ENCODE measurements around the gene USP43.

USP43 gene

GRCh38 chr17:9666461-9667050, 21.2 kb downstream of the USP43 start:
- DNase-seq (ENCODE audit: low spot score): no peak

GRCh38 chr17:9668517-9668916, 23.2 kb downstream of the USP43 start:
- DNase-seq (ENCODE audit: low spot score): peak; percentile 19

- no peak for DNase-seq (ENCODE audit: low spot score)
These were observed 24.3 kb downstream of the USP43 start for GRCh38 chr17:9669551-9670008.

- DNase-seq (ENCODE audit: low spot score): no peak
These were observed 25.3 kb downstream of the USP43 start for GRCh38 chr17:9670596-9670995.

- no peak for DNase-seq (ENCODE audit: low spot score)
These were observed 26.2 kb downstream of the USP43 start for GRCh38 chr17:9671559-9671958.

GRCh38 chr17:9672266-9672665, 26.9 kb downstream of the USP43 start:
- DNase-seq (ENCODE audit: low spot score): no peak

GRCh38 chr17:9672691-9673090, 27.4 kb downstream of the USP43 start:
- DNase-seq (ENCODE audit: low spot score): no peak

GRCh38 chr17:9676084-9676483, 30.8 kb downstream of the USP43 start:
- peak; percentile 19 for DNase-seq (ENCODE audit: low spot score)

GRCh38 chr17:9676820-9677310, 31.5 kb downstream of the USP43 start:
- peak; percentile 86 for DNase-seq (ENCODE audit: low spot score)

- DNase-seq (ENCODE audit: low spot score): peak; percentile 14
These were observed 32.1 kb downstream of the USP43 start for GRCh38 chr17:9677411-9677810.

- DNase-seq (ENCODE audit: low spot score): no peak
These were observed 32.6 kb downstream of the USP43 start for GRCh38 chr17:9677896-9678295.

GRCh38 chr17:9684955-9685621, 39.8 kb downstream of the USP43 start:
- no peak for DNase-seq (ENCODE audit: low spot score)

- no peak for DNase-seq (ENCODE audit: low spot score)
These were observed 48.4 kb downstream of the USP43 start for GRCh38 chr17:9693755-9694154.

GRCh38 chr17:9696279-9697044, 51.1 kb downstream of the USP43 start:
- no peak for DNase-seq (ENCODE audit: low spot score)

GRCh38 chr17:9700136-9700535, 54.8 kb downstream of the USP43 start:
- DNase-seq (ENCODE audit: low spot score): no peak

- DNase-seq (ENCODE audit: low spot score): no peak
These were observed 55.6 kb downstream of the USP43 start for GRCh38 chr17:9700754-9701476.

- DNase-seq (ENCODE audit: low spot score): no peak
These were observed 57.2 kb downstream of the USP43 start for GRCh38 chr17:9702482-9702881.

- no peak for DNase-seq (ENCODE audit: low spot score)
These were observed 57.8 kb downstream of the USP43 start for GRCh38 chr17:9702914-9703780.

GRCh38 chr17:9703781-9704082, 58.4 kb downstream of the USP43 start:
- DNase-seq (ENCODE audit: low spot score): no peak

- DNase-seq (ENCODE audit: low spot score): no peak
These were observed 60.4 kb downstream of the USP43 start for GRCh38 chr17:9705745-9706144.

- DNase-seq (ENCODE audit: low spot score): no peak
These were observed 62.6 kb downstream of the USP43 start for GRCh38 chr17:9707948-9708347.

- DNase-seq (ENCODE audit: low spot score): no peak
These were observed 69.5 kb downstream of the USP43 start for GRCh38 chr17:9714801-9715200.

All from SW480 (cell line).